Pancreas (tissue), 10 donors: ENCODE results near the gene RYK. TPM values are rescaled to one million over a fixed set of nuclear protein-coding genes. Genes with fewer than 3 reads are reported as not detected.

Experiments
- ATAC-seq, 4 donors: fragments of 200-7000 bp; cut with Tn5 transposase; one replicate each; pipeline versions ENCODE4 v1.8.0 to v1.9.1; 2020; ENCODE audit warnings: mild to moderate bottlenecking in 4 of 4, moderate library complexity in 4 of 4
- DNase-seq, 6 donors: peaks; one replicate each; pipeline ENCODE4 v3.0.0-alpha.2; 2020
- FAIRE-seq: peaks from 2 replicates; lab custom pipeline; 2012; peaks lifted over from hg19 to GRCh38; lab: Jason Lieb, UNC
- H3K27ac ChIP-seq, 4 donors: fragments of 200-600 bp; sonication (generic); 1 replicate in 3 of 4; 2 replicates in 1 of 4; pipeline versions ENCODE4 v1.5.0 to v1.8.0; 2020
- H3K27me3 ChIP-seq, 4 donors: fragments of 200-600 bp; one replicate each; pipeline ENCODE4 v1.8.0; 2021
- H3K36me3 ChIP-seq, 3 donors: fragments of 200-600 bp; sonication (generic) in 1 of 3; one replicate each; pipeline versions ENCODE4 v1.5.0 to v1.8.0; 2020 to 2021
- H3K4me1 ChIP-seq, 3 donors: fragments of 200-600 bp; one replicate each; pipeline ENCODE4 v1.8.0; 2021
- H3K4me3 ChIP-seq, 4 donors: fragments of 200-600 bp; sonication (generic) in 2 of 4; one replicate each; pipeline versions ENCODE4 v1.5.0 to v1.8.0; 2020 to 2021
- H3K9me3 ChIP-seq, 4 donors: fragments of 200-600 bp; one replicate each; pipeline ENCODE4 v1.8.0; 2021
- CTCF ChIP-seq, 4 donors: fragments of 200-600 bp; sonication (generic) in 3 of 4; IDR thresholded peaks; one replicate each; pipeline versions ENCODE4 v1.5.0 to v1.8.0; 2021; ENCODE audit warnings: antibody characterized with exemption in 4 of 4
- WGBS, 2 donors: extraction: QIAGEN DNeasy Blood & Tissue Kit; methylation state at CpG; one replicate each; pipeline ENCODE4 v1.1.7; 2013; 5-methylcytosine and 5-hydroxymethylcytosine counted together
- intact Hi-C, 3 donors: fragments of 100-400 bp; cut with DNase I; formaldehyde crosslinking; loops; one replicate each; pipeline versions ENCODE4 v1.11.1 to v1.14.2; 2022
- polyA plus RNA-seq, 2 donors: library from polyadenylated mRNA; stranded (reverse); fragments of 200-250 nt; gene quantifications; one replicate each; pipeline ENCODE4 v1.2.3, GENCODE V29; 2013
- total RNA-seq, 6 donors: library from RNA; stranded (reverse); fragmentation: NEBNext Ultra II Directional in 4 of 6; extraction: Animal tissue kit (Norgen Biotek cat#: 25700) in 4 of 6; gene quantifications; one replicate each; pipeline versions ENCODE4 v1.2.1 to v1.2.4, GENCODE V29; 2021 to 2023
- donor health status: healthy with polysubstance abuse.
- donor health status: DM: no; HTN: no; CAD: no; lungs with moderate emphysema.
- donor health status: DM: no; HTN: no; CAD: no.
- donor health status: control.
- donor health status: control.
- donor health status: Bipolar disorder and iron deficiency.
- donor health status: DM: yes; HTN: yes; CAD: no.
- donor health status: DM: no; HTN: no; CAD: no.
- donor health status: DM: no; HTN: no; CAD: no.
- donor health status: DM: yes; HTN: yes; CAD: no.

Gene RYK
- total and polyA plus RNA-seq, 8 donors: 13.8 to 31.9 (median 20.5) TPM

DNA sequence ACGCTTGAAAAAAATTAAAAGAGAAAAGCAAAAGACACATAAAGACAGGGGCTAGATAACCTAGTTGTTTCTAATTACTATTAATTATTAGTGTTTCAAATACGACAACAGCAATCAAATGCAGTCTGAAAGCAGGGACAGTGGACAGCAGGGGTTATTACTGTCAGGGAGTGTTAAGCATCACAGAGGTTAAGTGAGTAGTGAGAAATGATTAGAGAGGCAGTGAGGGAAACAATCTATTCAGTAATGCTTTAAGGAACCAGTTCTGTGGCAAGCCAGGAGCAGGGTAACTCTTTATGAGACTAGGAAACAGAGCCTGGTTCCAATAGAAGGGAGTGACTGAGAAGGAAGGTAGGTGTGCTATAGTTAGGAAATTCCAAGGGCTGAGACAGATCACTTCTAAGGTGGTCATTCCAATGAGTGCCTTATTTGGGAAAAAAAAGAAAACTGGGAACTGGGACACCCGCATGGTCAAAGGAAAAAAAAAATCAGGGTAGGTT is 15.0 kb downstream of the RYK start:
- Histone ChIP-seq H3K36me3 (no peaks in the 10 kb centered on the region), H3K27me3 (no peaks in the 10 kb centered on the region), H3K4me1 (peaks cover 24 to 50% (median 44%) of the 10 kb centered on the region in 3 donors), H3K4me3 (no peak overlapping the region), H3K9me3 (no peaks in the 10 kb centered on the region), H3K27ac (no peak overlapping the region)
- intact Hi-C loops: no loop called here
- no peak for FAIRE-seq
- no peak for TF ChIP-seq CTCF (IDR thresholded peaks at IDR 0.05)
- WGBS, 2 donors: 91 to 92% methylated on average over 3 of the region's 3 CpGs
- no peak for DNase-seq
- no peak for ATAC-seq

DNA sequence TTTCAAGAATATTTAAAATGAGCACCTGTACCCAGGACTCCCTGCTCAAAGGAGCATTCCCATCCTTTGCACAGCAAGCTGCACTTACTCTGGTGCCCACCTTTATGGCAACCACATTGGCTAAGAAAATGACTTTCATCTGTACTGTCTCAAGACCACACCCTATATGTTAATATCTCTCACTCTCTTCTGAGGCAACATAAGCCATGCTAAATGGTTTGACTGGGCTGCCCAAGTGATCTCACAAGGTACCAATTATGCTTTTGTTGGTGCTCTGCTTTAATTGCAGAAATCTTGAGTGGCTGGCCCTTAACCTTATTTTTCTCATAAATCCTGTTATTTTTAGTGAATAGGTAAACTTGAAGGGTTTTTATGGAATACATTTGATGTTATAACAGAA is 17.7 kb downstream of the RYK start:
- Histone ChIP-seq H3K4me3 (no peak overlapping the region), H3K9me3 (no peaks in the 10 kb centered on the region), H3K36me3 (no peaks in the 10 kb centered on the region), H3K4me1 (peaks cover 15 to 52% (median 28%) of the 10 kb centered on the region in 3 donors), H3K27ac (no peak overlapping the region), H3K27me3 (no peaks in the 10 kb centered on the region)
- intact Hi-C loops: no loop called here
- DNase-seq (no peak), ATAC-seq (no peak), FAIRE-seq (no peak)
- TF ChIP-seq CTCF (IDR thresholded peaks at IDR 0.05): no peak

GRCh38 chr3:134232151-134232550 is 18.5 kb downstream of the RYK start:
- peaks cover 7 to 45% (median 22%) of the 10 kb centered on the region in 3 donors for H3K4me1 ChIP-seq
- intact Hi-C loops: no loop called here
- H3K27me3 ChIP-seq: no peaks in the 10 kb centered on the region
- no peak overlapping the region for H3K4me3 ChIP-seq
- no peak for TF ChIP-seq CTCF (IDR thresholded peaks at IDR 0.05)
- ATAC-seq (no peak), DNase-seq (no peak), FAIRE-seq (no peak)
- no peaks in the 10 kb centered on the region for H3K9me3 ChIP-seq
- no peak overlapping the region for H3K27ac ChIP-seq
- no peaks in the 10 kb centered on the region for H3K36me3 ChIP-seq

GRCh38 chr3:134231131-134231530 is 19.5 kb downstream of the RYK start:
- TF ChIP-seq CTCF (IDR thresholded peaks at IDR 0.05): no peak
- ATAC-seq (peak in 2 of 4 donors; percentile 9 to 50), FAIRE-seq (no peak), DNase-seq (no peak)
- intact Hi-C loops: no loop called here
- Histone ChIP-seq H3K36me3 (no peaks in the 10 kb centered on the region), H3K27ac (no peak overlapping the region), H3K4me3 (no peak overlapping the region), H3K4me1 (peaks cover 3 to 34% (median 12%) of the 10 kb centered on the region in 3 donors), H3K27me3 (no peaks in the 10 kb centered on the region), H3K9me3 (no peaks in the 10 kb centered on the region)
- WGBS, 2 donors: 19 to 24% methylated on average over 3 of the region's 3 CpGs

DNA sequence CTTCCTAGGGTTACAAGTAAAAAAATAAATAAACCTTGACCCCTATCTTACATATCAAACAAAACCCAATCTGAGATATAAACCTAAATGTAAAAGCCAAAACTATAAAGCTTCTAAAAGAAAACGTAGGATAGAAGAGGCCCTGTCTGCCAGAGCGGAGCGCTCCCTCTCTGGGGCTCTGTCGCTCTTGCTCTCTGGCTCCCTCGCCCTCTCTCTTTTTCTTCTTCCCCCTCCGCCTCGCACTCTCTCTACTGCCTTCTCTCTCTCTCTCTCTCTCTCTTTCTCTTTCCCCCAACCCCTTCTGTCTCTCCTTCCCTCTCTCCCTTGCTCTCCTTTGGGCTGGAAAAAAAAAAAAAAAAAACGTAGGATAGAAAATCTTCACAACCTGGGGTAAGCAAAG is 21.6 kb downstream of the RYK start:
- Histone ChIP-seq H3K4me1 (peaks cover 3 to 24% (median 12%) of the 10 kb centered on the region in 3 donors), H3K4me3 (no peak overlapping the region), H3K36me3 (no peaks in the 10 kb centered on the region), H3K27me3 (no peaks in the 10 kb centered on the region), H3K27ac (no peak overlapping the region), H3K9me3 (no peaks in the 10 kb centered on the region)
- WGBS, 2 donors: 85 to 86% methylated on average over 7 to 8 of the region's 8 CpGs
- no peak for FAIRE-seq
- DNase-seq: no peak
- intact Hi-C loops: no loop called here
- TF ChIP-seq CTCF (IDR thresholded peaks at IDR 0.05): no peak
- ATAC-seq: no peak
